OCI-LY1 (cell line): Measurements from ENCODE around the gene BAHD1.

Experiments
- H2AFZ ChIP-seq: fragments of 200-600 bp; sonication (generic), shearing (Covaris generic); 2 replicates; pipeline ENCODE4 v1.6.0; 2014; ENCODE audit warnings: antibody characterized with exemption, mild to moderate bottlenecking, low read length
- H3F3A ChIP-seq: fragments of 200-600 bp; sonication (generic), shearing (Covaris generic); 2 replicates; pipeline ENCODE4 v1.6.0; 2014; ENCODE audit warnings: mild to moderate bottlenecking, antibody characterized with exemption, low read length, moderate library complexity; ENCODE audit not compliant: insufficient read depth
- H3K27ac ChIP-seq: fragments of 200-600 bp; sonication (generic); 2 replicates; pipeline ENCODE4 v1.5.1; 2014; ENCODE audit warnings: low read length, mixed run types, mild to moderate bottlenecking, low read depth; ENCODE audit not compliant: poor library complexity, severe bottlenecking
- H3K27me3 ChIP-seq: fragments of 200-600 bp; sonication (generic); 2 replicates; pipeline ENCODE4 v1.6.0; 2014; ENCODE audit warnings: antibody characterized with exemption, mild to moderate bottlenecking, low read length, moderate library complexity; ENCODE audit not compliant: insufficient read depth
- H3K36me3 ChIP-seq: fragments of 200-600 bp; sonication (generic); 2 replicates; pipeline ENCODE4 v1.6.1; 2014; ENCODE audit warnings: mild to moderate bottlenecking, antibody characterized with exemption, low read length, moderate library complexity, mixed read lengths; ENCODE audit not compliant: insufficient read depth
- H3K4me1 ChIP-seq: fragments of 200-600 bp; sonication (generic); 2 replicates; pipeline ENCODE4 v1.5.1; 2014; ENCODE audit warnings: mild to moderate bottlenecking, low read length, moderate library complexity; ENCODE audit not compliant: insufficient read depth, severe bottlenecking
- H3K4me2 ChIP-seq: fragments of 200-600 bp; sonication (generic), shearing (Covaris generic); 2 replicates; pipeline ENCODE4 v1.6.1; 2014; ENCODE audit warnings: low read length
- H3K4me3 ChIP-seq: fragments of 200-600 bp; sonication (generic); 2 replicates; pipeline ENCODE4 v1.5.1; 2014; ENCODE audit warnings: low read length, low read depth, mild to moderate bottlenecking, mixed read lengths; ENCODE audit not compliant: poor library complexity, severe bottlenecking
- H3K79me2 ChIP-seq: fragments of 200-600 bp; shearing (Covaris generic); 2 replicates; pipeline ENCODE4 v1.6.1; 2016; ENCODE audit warnings: mixed run types, low read length, mixed read lengths; ENCODE audit not compliant: insufficient read depth
- H3K9ac ChIP-seq: fragments of 200-600 bp; sonication (generic), shearing (Covaris generic); 2 replicates; pipeline ENCODE4 v1.6.1; 2014; ENCODE audit warnings: mild to moderate bottlenecking, low read length, mixed read lengths
- H3K9me2 ChIP-seq: fragments of 200-600 bp; sonication (generic), shearing (Covaris generic); 2 replicates; pipeline ENCODE4 v1.6.1; 2014; ENCODE audit warnings: low read depth, mild to moderate bottlenecking, low read length, mixed read lengths
- H3K9me3 ChIP-seq: fragments of 200-600 bp; shearing (Covaris generic); 2 replicates; pipeline ENCODE4 v1.6.1; 2014; ENCODE audit warnings: low read length, mixed read lengths
- H4K20me1 ChIP-seq: fragments of 200-600 bp; sonication (generic), shearing (Covaris generic); 2 replicates; pipeline ENCODE4 v1.6.0; 2016; ENCODE audit warnings: mild to moderate bottlenecking, low read length; ENCODE audit not compliant: insufficient read depth
- EZH2 ChIP-seq: fragments of 200-600 bp; sonication (generic), shearing (Covaris generic); IDR thresholded peaks from 2 replicates; pipeline ENCODE4 v1.8.0; 2017; ENCODE audit warnings: borderline replicate concordance, mixed run types, mild to moderate bottlenecking, antibody characterized with exemption, low read length, moderate library complexity, mixed read lengths
- TF ChIP-seq, protein P1 (sequence below): fragments of 200-600 bp; sonication (generic), shearing (Covaris generic); IDR thresholded peaks from 2 replicates; pipeline ENCODE4 v1.5.1; 2017; ENCODE audit warnings: mild to moderate bottlenecking, antibody characterized with exemption, low read length, moderate library complexity, mixed read lengths

BAHD1 gene

DNA sequence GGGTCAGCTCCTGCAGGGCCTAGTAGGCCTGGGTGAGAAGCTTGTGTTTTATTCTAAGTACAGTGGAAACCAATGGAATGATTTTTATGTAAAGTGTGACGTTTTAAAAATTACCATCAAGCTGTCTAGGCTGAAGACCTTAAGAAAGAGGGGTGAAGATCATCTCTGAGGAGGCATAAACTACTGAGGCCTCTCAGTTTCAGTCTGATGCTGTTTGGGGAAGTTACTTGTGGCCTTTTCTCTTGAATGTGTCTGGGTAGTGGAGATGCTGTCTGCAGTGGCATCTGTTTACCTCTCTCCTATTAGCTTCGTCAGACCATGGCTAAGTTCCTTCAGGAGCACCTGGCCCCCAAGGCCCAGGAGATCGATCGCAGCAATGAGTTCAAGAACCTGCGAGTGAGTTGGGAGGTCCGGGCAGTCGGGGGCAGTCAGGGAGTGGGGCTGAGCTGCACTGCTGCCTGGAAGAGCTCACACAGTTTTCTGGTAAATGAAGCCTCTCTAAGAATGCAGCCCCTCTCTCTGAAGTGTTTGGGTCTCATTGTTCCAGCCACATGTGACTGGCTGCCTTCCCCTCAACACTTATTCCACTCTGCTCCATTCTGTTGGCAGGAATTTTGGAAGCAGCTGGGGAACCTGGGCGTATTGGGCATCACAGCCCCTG is 33.3 kb upstream of the BAHD1 start:
- Histone ChIP-seq H3K27ac (peak overlapping the region; percentile 18), H3K4me1 (peaks cover 27% of the 10 kb centered on the region), H3K79me2 (no peaks in the 10 kb centered on the region), H3K9me3 (no peaks in the 10 kb centered on the region), H3K4me3 (peak overlapping the region; percentile 38), H3K27me3 (no peaks in the 10 kb centered on the region), H3K4me2 (peak overlapping the region; percentile 49), H4K20me1 (no peaks in the 10 kb centered on the region), H3F3A (no peaks in the 10 kb centered on the region), H3K9ac (peak overlapping the region; percentile 14; the same call in 1 of the 2 replicates), H3K36me3 (peaks cover 43% of the 10 kb centered on the region), H2AFZ (no peak overlapping the region), H3K9me2 (no peaks in the 10 kb centered on the region)
- TF ChIP-seq, protein P1, sequence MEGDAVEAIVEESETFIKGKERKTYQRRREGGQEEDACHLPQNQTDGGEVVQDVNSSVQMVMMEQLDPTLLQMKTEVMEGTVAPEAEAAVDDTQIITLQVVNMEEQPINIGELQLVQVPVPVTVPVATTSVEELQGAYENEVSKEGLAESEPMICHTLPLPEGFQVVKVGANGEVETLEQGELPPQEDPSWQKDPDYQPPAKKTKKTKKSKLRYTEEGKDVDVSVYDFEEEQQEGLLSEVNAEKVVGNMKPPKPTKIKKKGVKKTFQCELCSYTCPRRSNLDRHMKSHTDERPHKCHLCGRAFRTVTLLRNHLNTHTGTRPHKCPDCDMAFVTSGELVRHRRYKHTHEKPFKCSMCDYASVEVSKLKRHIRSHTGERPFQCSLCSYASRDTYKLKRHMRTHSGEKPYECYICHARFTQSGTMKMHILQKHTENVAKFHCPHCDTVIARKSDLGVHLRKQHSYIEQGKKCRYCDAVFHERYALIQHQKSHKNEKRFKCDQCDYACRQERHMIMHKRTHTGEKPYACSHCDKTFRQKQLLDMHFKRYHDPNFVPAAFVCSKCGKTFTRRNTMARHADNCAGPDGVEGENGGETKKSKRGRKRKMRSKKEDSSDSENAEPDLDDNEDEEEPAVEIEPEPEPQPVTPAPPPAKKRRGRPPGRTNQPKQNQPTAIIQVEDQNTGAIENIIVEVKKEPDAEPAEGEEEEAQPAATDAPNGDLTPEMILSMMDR: no peak
- TF ChIP-seq EZH2: no peak

GRCh38 chr15:40409366-40409765 is 31.4 kb upstream of the BAHD1 start:
- peaks cover 61% of the 10 kb centered on the region for H3K36me3 ChIP-seq
- TF ChIP-seq, protein P1: no peak
- no peaks in the 10 kb centered on the region for H3K9me2 ChIP-seq

DNA sequence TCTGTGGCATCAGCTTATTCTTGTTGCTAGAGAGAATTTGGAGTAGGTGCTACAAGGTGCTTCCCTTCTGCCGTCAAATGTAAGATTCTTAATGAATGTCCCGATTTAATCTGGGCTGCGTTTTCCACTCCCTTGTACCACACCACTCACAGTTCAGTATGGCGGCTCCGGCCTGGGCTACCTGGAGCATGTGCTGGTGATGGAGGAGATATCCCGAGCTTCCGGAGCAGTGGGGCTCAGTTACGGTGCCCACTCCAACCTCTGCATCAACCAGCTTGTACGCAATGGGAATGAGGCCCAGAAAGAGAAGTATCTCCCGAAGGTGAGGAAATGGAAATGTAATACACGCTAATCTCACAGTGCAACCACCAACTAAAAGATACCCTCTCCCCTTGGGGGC is 30.3 kb upstream of the BAHD1 start:
- Histone ChIP-seq H3K9me3 (no peaks in the 10 kb centered on the region), H3K9ac (no peak overlapping the region), H3F3A (no peaks in the 10 kb centered on the region), H3K4me3 (no peak overlapping the region), H3K4me2 (no peak overlapping the region), H3K9me2 (no peaks in the 10 kb centered on the region), H3K36me3 (peaks cover 72% of the 10 kb centered on the region), H3K27me3 (no peaks in the 10 kb centered on the region), H3K4me1 (peaks cover 19% of the 10 kb centered on the region), H4K20me1 (no peaks in the 10 kb centered on the region), H3K79me2 (no peaks in the 10 kb centered on the region), H3K27ac (no peak overlapping the region), H2AFZ (no peak overlapping the region)
- no peak for TF ChIP-seq EZH2
- TF ChIP-seq, protein P1: no peak

More at GRCh38 chr15:40409366-40409765, 31.4 kb upstream of the BAHD1 start:
- Histone ChIP-seq H3K9ac (no peak overlapping the region), H3K4me3 (no peak overlapping the region), H3K79me2 (no peaks in the 10 kb centered on the region), H3K27ac (no peak overlapping the region), H3K4me1 (peaks cover 27% of the 10 kb centered on the region), H3K27me3 (no peaks in the 10 kb centered on the region), H2AFZ (no peak overlapping the region), H4K20me1 (no peaks in the 10 kb centered on the region), H3F3A (no peaks in the 10 kb centered on the region), H3K9me3 (no peaks in the 10 kb centered on the region), H3K4me2 (no peak overlapping the region)
